ENCODE results near the gene RYR2. TPM values are rescaled to one million over a fixed set of nuclear protein-coding genes. Genes with fewer than 3 reads are reported as not detected.
A peak's percentile ranks its signal among the peaks of the same experiment; 100 is the strongest.

The RYR2 gene
- total and polyA plus RNA-seq, 2 of the 8 experiments (the other 6 are each of a cell fraction or from before 2014, with no cell fraction given), result 1.3 to 4.4 TPM

DNA sequence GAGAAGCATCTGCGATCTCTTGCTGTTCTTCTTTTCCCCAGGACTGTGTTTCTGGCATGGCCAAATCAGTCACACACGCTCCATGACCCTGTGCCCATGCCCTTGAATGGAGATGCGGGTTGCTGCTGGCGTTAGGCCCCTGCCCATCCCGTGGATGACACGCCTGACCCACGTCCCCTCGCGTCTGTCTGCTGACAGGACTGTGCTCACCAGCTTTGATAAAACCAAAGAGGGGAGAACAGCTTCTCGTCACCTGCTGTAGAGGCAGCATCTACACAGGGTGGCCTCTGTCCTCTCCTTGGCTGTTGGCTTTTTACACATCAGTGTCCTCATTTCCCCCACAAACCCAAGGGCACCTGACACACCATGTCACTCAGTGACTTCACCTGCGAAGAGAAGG is 44.6 kb upstream of the RYR2 start:
- Histone ChIP-seq H3K23ac (ENCODE audit: insufficient read length) (no peak overlapping the region), H3K9me3 (ENCODE audit: insufficient read depth in 2 of 2, low read depth in 1 of 2, low read length in 1 of 2) (no peaks in the 10 kb centered on the region), H3K9ac (replicated peaks in 1 of 4; ENCODE audit: extremely low read depth in 1 of 4, low read depth in 3 of 4, low read length in 3 of 4) (no peak overlapping the region), H3K56ac (replicated peaks; ENCODE audit: insufficient read length, low read depth, low read length) (no peak overlapping the region), H3K23me2 (ENCODE audit: low read depth, low read length) (no peaks in the 10 kb centered on the region), H3K4me3 (ENCODE audit: extremely low read depth in 1 of 4, insufficient read depth in 2 of 4, low read depth in 3 of 4, low read length in 4 of 4) (no peak overlapping the region), H3K79me1 (ENCODE audit: low read depth, low read length) (no peaks in the 10 kb centered on the region), H2BK5ac (ENCODE audit: low read depth, low read length) (no peak overlapping the region; the same call in 1 of the 2 replicates), H3K14ac (ENCODE audit: insufficient read length) (no peak overlapping the region), H4K20me1 (replicated peaks in 1 of 2; ENCODE audit: control insufficient read depth in 1 of 2, insufficient read depth in 2 of 2, low read length in 2 of 2) (no peaks in the 10 kb centered on the region), H2BK15ac (ENCODE audit: low read length) (peak overlapping the region; percentile 89; the same call in 1 of the 2 replicates), H3K4ac (replicated peaks; ENCODE audit: insufficient read length, low read depth, low read length) (no peak overlapping the region), H3K4me2 (ENCODE audit: insufficient read depth in 1 of 2, low read depth in 2 of 2, low read length in 2 of 2) (no peak overlapping the region), H3K27ac (ENCODE audit: low read depth, low read length) (no peak overlapping the region), H4K5ac (ENCODE audit: insufficient read length, low read depth, low read length) (no peak overlapping the region), H2BK12ac (ENCODE audit: low read depth, low read length) (peak overlapping the region; percentile 41; the same call in 1 of the 2 replicates), H3K79me2 (ENCODE audit: control insufficient read depth in 1 of 2, insufficient read depth in 2 of 2, low read length in 2 of 2) (no peaks in the 10 kb centered on the region), H2AK5ac (ENCODE audit: low read depth, low read length) (no peak overlapping the region), H2BK120ac (replicated peaks; ENCODE audit: low read depth, low read length) (no peak overlapping the region), H3K36me3 (ENCODE audit: control insufficient read depth in 2 of 4, insufficient read depth in 4 of 4, low read length in 3 of 4) (no peaks in the 10 kb centered on the region), H2BK20ac (ENCODE audit: low read length) (no peak overlapping the region; the same call in 1 of the 2 replicates), H4K8ac (ENCODE audit: extremely low read depth, insufficient read depth, low read length) (no peak overlapping the region; the same call in 1 of the 2 replicates), H2AFZ (ENCODE audit: low read length) (peak overlapping the region; percentile 42; the same call in 1 of the 2 replicates), H3K18ac (ENCODE audit: extremely low read depth, low read length) (no peak overlapping the region), H4K91ac (replicated peaks; ENCODE audit: insufficient read length, low read length) (no peak overlapping the region), H3K27me3 (replicated peaks in 1 of 4; ENCODE audit: control insufficient read depth in 3 of 4, extremely low read depth in 1 of 4, insufficient read depth in 3 of 4, low read length in 3 of 4) (no peaks in the 10 kb centered on the region), H3K4me1 (replicated peaks in 1 of 4; ENCODE audit: control insufficient read depth in 3 of 4, insufficient read depth in 4 of 4, low read length in 3 of 4) (peaks cover 0 to 7% (median 0%) of the 10 kb centered on the region in 4 experiments; a peak in 3 of 7 replicates)
- CTCF ChIA-PET (ENCODE audit: partially characterized antibody), result interaction anchor here (1.0 kb wide), 1 partner anchor 16 kb away, joined by 4 read pairs; no protein-coding TSS in a partner anchor
- no peak for DNase-seq (ENCODE audit: low read depth in 1 of 2, low spot score in 2 of 2)
- POLR2A ChIA-PET (ENCODE audit: partially characterized antibody), result no interaction called here
- FAIRE-seq, result no peak
- TF ChIP-seq, protein P1, sequence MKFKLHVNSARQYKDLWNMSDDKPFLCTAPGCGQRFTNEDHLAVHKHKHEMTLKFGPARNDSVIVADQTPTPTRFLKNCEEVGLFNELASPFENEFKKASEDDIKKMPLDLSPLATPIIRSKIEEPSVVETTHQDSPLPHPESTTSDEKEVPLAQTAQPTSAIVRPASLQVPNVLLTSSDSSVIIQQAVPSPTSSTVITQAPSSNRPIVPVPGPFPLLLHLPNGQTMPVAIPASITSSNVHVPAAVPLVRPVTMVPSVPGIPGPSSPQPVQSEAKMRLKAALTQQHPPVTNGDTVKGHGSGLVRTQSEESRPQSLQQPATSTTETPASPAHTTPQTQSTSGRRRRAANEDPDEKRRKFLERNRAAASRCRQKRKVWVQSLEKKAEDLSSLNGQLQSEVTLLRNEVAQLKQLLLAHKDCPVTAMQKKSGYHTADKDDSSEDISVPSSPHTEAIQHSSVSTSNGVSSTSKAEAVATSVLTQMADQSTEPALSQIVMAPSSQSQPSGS (IDR thresholded peaks at IDR 0.05; ENCODE audit: low read length), result no peak
- no peak for TF ChIP-seq SAP30 (IDR thresholded peaks at IDR 0.05; ENCODE audit: insufficient read depth, insufficient replicate concordance, low read length)
- no peak for TF ChIP-seq RNF2 (IDR thresholded peaks at IDR 0.05; ENCODE audit: borderline replicate concordance, low read depth, low read length, missing control alignments, poor library complexity, severe bottlenecking)
- no peak for TF ChIP-seq EP300 (IDR thresholded peaks at IDR 0.05; ENCODE audit: borderline replicate concordance in 1 of 2, low read depth in 2 of 2, low read length in 2 of 2)
- no peak for TF ChIP-seq EGR1 (IDR thresholded peaks at IDR 0.05; ENCODE audit: borderline replicate concordance, low read depth, low read length)
- no peak for TF ChIP-seq TEAD4 (IDR thresholded peaks at IDR 0.05; ENCODE audit: low read depth, low read length)
- no peak for TF ChIP-seq TAF1 (IDR thresholded peaks at IDR 0.05; ENCODE audit: low read depth, low read length)
- TF ChIP-seq SP2 (IDR thresholded peaks at IDR 0.05; ENCODE audit: low read length), result no peak
- no peak for TF ChIP-seq BACH1 (IDR thresholded peaks at IDR 0.05; ENCODE audit: low read length)
- TF ChIP-seq CEBPB (IDR thresholded peaks at IDR 0.05; ENCODE audit: low read depth, low read length), result no peak
- no peak for TF ChIP-seq BCL11A (IDR thresholded peaks at IDR 0.05; ENCODE audit: low read depth in 2 of 2, low read length in 2 of 2)
- 94% methylated on average over 11 of the region's 11 CpGs; no CpG with 5 or more reads in 1 of the 2 experiments for WGBS, 2 experiments (ENCODE audit: extremely low coverage in 1 of 2, insufficient coverage in 1 of 2, insufficient read length in 1 of 2, insufficient replicate concordance in 2 of 2, low coverage in 1 of 2, low lambda C conversion rate in 2 of 2, missing lambda C conversion rate in 1 of 2)
